K562 treated with DMSO at 1 percent for 4 hours (cell line): ENCODE results near the gene MEGF9. TPM values are rescaled to one million over a fixed set of nuclear protein-coding genes. Genes with fewer than 3 reads are reported as not detected.

ENCODE experiments used
- total RNA-seq: library from RNA; unstranded; fragments of 300-600 nt; gene quantifications from 2 replicates; pipeline ENCODE4 v1.2.3, GENCODE V29; 2022; ENCODE audit not compliant: insufficient read depth

Gene MEGF9
- total RNA-seq: 6.7 and 7.4 TPM in 2 replicates

DNA sequence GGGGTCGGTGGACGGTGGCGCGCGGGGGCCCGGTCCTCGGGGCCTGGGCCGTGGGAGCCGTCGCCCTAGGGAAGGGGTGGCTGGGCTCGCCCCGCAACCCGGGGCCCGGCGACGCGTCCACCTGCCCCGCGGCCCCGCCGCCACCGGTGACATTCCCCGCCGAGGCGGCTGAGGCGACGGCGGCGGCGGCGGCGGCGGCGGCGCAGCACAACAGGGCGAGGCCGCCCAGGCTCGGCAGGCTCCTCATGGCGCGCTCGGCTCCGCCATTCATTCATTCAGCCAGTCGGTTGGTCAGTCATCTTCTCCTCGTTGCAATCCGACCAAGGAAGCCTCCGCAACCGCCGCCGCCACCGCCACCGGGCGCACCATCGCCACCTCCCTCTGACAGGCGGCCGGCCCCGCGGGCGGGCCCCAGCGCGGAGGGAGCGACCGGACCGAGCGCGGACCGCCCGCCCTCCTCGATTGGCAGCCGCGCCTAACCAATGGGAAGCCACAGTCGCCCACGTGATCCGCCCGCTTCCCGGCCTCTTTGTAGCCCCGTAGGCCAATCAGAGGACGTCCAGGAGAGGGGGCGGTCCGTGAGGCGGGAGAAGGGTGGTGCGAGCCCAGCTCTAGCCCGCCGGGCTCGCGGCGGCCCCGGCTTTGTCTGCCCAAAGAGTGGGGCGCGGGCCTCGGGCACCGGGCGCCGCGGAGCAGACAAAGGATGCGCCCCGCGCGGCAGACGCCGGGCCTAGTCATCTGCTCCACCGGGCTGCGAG is at the start of gene MEGF9:
Gene MEGF9, minus strand, starts transcription at position 383 of the 758 bp plus-strand sequence. Its CDS starts 112 bp downstream, at position 271.

DNA sequence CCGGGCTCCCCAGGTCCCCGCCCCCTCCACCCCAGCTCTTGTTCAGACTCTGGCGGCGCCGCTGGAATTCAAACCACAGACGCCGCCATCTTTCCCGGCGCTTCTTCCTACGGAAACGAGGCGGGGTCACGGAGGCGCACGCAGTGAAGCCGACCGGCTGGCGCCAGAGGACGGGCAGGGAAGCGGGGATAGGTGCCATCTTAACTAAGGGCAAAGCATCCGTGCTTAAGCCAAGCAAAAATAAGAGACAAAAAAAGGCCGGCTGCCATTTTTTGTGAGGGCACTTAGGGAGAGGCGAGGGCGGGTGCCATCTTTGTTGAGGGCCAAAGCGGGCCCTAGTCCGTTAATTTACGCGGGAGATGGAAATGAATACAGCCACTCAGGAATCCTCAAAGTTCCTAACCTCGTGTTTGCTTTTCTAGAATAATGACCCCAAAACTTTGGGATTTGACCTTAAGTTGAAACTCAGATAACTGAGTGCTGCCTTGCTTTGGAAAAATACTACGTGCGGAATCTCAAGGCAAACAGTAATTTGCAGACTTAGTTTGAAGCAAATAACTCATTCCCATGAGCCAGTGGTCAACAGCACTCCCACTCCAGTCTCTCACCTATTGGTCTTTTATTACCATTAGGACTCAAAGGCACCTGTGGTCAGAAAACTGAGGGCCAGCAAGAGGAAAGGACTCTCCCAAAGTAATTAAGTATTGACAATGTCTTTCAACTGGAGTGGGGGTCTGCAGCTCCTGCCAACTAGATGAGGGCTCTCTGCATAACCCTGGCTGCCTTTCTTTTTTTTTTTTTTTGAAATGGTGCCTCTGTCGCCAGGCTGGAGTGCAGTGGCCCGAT is 134.0 kb downstream of the MEGF9 start, which contains the start of gene CDK5RAP2:
Gene CDK5RAP2, minus strand, starts transcription at position 117 of the 846 bp plus-strand sequence. CDS start 189 bp downstream, outside the sequence.

Other genes with a start within 250 kb of the MEGF9 start
- 52.0 and 59.1 TPM in 2 replicates for gene CDK5RAP2, start 134.3 kb downstream of the MEGF9 start, total RNA-seq
- gene FBXW2, start 78.9 kb upstream of the MEGF9 start, total RNA-seq: 13.4 and 20.5 TPM in 2 replicates
- gene PSMD5, start 128.5 kb upstream of the MEGF9 start, total RNA-seq: 37.1 and 51.1 TPM in 2 replicates
- gene PHF19, start 162.7 kb upstream of the MEGF9 start, total RNA-seq: 113 and 145 TPM in 2 replicates
- gene TRAF1, start 212.3 kb upstream of the MEGF9 start, total RNA-seq: not detected in 2 replicates